ENCODE measurements around the gene NRCAM.
"Not testable (repeated sequence)": the region's sequence is repeated elsewhere in the genome, so short reads cannot be mapped to it uniquely, and the experiment has no call there.

The NRCAM gene

GRCh38 chr7:108347616-108348015, 108.6 kb downstream of the NRCAM start:
- no peak for TF ChIP-seq CTCF (IDR thresholded peaks at IDR 0.05; ENCODE audit: borderline replicate concordance, control extremely low read depth, extremely low read depth, insufficient read depth, missing control alignments)
- in situ Hi-C loops (cut with MboI; ENCODE audit: low sequenced_read_pairs, unreplicated experiment) = no loop called here
- no peak for DNase-seq (ENCODE audit: low spot score)

- in situ Hi-C loops (cut with MboI; ENCODE audit: low sequenced_read_pairs, unreplicated experiment) = no loop called here
- no peak for DNase-seq (ENCODE audit: low spot score)
- no peak for TF ChIP-seq CTCF (IDR thresholded peaks at IDR 0.05; ENCODE audit: borderline replicate concordance, control extremely low read depth, extremely low read depth, insufficient read depth, missing control alignments)
Observed at GRCh38 chr7:108345710-108346336, 110.4 kb downstream of the NRCAM start.

- DNase-seq (ENCODE audit: low spot score) = no peak
- in situ Hi-C loops (cut with MboI; ENCODE audit: low sequenced_read_pairs, unreplicated experiment) = no loop called here
- no peak for TF ChIP-seq CTCF (IDR thresholded peaks at IDR 0.05; ENCODE audit: borderline replicate concordance, control extremely low read depth, extremely low read depth, insufficient read depth, missing control alignments)
Observed at GRCh38 chr7:108340856-108341411, 115.3 kb downstream of the NRCAM start.

DNA sequence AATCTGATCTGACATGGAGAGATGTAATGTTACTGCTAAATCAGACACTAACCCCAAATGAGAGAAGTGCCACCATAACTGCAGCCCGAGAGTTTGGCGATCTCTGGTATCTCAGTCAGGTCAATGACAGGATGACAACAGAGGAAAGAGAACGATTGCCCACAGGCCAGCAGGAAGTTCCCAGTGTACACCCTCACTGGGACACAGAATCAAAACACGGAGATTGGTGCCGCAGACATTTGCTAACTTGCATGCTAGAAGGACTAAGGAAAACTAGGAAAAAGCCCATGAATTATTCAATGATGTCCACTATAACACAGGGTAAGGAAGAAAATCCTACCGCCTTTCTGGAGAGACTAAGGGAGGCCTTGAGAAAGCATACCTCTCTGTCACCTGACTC, 115.8 kb downstream of the NRCAM start:
- DNase-seq (ENCODE audit: low spot score); in situ Hi-C loops (cut with MboI; ENCODE audit: low sequenced_read_pairs, unreplicated experiment): not testable (repeated sequence)

DNA sequence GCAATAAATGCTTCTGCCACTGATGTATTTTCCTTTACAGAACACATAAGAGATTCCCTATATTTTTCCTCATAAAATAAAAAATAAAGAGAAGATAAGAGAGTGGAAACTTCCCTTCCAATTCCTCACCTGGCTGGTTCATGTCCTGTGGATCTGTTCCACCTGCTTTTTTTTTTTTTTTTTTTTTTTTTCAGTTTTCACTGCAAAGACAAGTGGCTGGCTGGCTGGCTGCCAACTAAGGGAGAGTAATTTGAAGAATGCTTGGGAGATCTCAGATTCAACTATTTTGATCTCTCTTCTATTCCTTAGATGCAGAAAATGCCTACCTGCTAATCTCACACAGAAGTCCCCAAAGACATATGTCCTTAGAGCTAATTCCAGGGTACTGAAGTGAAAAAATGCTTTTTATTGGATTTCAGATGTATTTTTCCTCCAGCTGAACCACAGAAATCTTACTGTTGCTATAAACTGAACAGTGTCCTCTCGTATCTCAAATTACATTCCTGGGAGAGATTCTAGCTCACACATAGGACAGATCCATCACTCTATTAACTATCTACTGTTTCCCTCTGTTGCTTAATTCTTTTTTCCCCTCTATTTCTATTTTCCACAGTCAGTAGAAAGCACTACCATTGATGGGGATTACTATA, 120.8 kb downstream of the NRCAM start:
- DNase-seq (ENCODE audit: low spot score) = no peak
- in situ Hi-C loops (cut with MboI; ENCODE audit: low sequenced_read_pairs, unreplicated experiment) = no loop called here
- no peak for TF ChIP-seq CTCF (IDR thresholded peaks at IDR 0.05; ENCODE audit: borderline replicate concordance, control extremely low read depth, extremely low read depth, insufficient read depth, missing control alignments)

DNA sequence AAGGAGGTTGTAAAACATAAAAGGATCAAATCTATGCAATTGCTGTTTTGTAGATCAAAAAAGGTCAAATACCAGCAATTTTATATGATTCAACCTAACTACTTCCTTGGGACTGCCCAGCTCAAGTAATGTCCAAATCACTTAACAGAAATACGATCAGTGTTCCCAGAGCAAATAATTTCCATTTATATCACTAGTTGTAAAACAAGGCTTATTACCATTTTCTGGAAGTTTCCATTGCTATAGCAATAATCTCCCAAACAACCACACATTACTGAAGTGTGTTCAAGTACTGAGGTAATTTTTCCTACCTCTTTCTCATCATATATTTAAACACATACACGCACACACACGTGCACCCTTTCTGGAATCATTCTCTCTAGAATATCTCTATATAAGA, 123.3 kb downstream of the NRCAM start:
- in situ Hi-C loops (cut with MboI; ENCODE audit: low sequenced_read_pairs, unreplicated experiment) = no loop called here
- TF ChIP-seq CTCF (IDR thresholded peaks at IDR 0.05; ENCODE audit: borderline replicate concordance, control extremely low read depth, extremely low read depth, insufficient read depth, missing control alignments) = no peak
- DNase-seq (ENCODE audit: low spot score) = no peak

DNA sequence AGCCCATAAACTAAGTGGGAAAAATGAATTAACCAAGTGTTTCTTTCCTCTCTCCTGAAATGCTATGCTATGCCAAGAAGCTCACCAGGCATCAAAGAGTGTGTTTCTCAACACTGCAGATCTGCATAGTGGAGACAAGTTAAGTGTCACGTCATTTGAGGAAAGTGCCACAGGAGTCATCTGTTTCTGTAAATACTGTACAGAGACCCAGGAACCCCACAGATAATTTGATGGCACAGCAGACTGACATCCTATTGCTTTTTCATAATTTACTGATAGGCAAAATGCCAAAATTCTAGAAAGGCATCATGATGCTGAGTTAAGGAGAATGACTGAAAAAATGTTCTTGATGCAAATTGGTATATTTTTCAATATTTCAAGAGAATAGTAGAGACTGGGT, 124.3 kb downstream of the NRCAM start:
- TF ChIP-seq CTCF (IDR thresholded peaks at IDR 0.05; ENCODE audit: borderline replicate concordance, control extremely low read depth, extremely low read depth, insufficient read depth, missing control alignments) = no peak
- in situ Hi-C loops (cut with MboI; ENCODE audit: low sequenced_read_pairs, unreplicated experiment) = no loop called here
- DNase-seq (ENCODE audit: low spot score) = no peak

Data from GM13976 (cell line).